Eye (tissue), 1 donor: Measurements from ENCODE around the gene CPA5.

Experiments
- DNase-seq: peaks from one replicate; pipeline ENCODE4 v3.0.0-alpha.2; 2015

The CPA5 gene

DNA sequence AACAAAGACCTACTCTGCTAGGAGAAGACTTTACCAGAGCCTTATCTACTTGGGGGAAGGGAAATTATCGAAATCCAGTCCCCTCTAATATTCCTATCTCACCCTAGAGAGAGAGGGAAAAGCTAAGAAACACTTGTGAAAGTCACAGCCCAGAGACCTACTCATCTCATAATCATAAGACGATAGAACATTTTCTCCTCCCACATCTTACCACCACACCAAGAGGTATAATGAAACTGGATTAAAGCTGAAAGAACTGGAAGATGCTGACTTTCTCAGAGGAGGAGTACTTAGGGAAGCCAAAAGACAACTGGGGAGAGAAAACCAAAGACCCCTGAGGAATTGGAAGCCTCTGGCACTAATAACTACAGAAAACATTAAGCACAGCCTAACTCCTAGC is 10.8 kb upstream of the CPA5 start:
- no peak for DNase-seq

DNA sequence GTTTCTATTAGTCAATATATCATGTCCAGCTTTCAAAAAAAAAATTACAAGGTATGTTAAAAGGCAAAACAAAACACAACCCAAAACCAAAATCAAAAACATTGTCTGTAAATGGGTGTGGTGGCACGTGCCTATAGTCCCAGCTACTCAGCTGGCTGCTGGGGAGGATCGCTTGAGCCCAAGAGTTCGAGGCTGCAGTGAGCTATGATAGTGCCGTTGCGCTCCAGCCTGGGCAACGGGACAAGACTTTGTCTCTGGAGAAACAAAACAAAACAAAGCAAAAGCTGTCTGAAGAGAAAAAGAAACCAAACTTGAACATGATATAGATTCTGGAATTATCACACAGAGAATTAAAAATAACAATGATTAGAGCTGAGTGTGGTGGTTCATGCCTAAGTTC is 10.3 kb upstream of the CPA5 start:
- no peak for DNase-seq

DNA sequence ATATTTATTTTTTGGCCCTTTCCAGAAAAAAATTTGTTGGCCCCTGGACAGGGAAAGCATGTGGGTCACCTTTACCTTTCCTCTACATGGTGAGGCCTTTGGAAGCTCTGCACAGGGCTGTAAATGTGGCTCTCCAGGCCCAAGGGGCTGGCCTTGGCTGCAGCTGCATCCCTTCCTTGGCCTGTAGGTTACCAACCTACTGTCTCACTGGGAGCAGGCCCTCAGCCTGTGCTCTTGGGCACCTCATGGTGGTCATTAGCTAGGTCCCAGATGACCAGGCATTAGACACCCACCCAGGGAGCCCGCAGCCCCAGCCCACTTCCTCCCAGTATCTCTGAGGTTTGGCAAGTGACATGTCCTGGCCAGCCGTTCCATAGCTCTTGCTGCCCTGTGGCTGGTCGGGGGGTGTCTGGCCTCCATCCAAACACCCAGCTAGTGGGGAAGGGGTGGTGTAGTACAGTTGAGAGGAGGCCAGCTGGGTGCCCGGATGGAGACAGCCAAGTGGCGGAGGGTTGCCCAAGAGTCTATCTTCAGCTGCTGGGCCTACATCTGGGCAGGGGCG is 7.1 kb upstream of the CPA5 start:
- no peak for DNase-seq

DNA sequence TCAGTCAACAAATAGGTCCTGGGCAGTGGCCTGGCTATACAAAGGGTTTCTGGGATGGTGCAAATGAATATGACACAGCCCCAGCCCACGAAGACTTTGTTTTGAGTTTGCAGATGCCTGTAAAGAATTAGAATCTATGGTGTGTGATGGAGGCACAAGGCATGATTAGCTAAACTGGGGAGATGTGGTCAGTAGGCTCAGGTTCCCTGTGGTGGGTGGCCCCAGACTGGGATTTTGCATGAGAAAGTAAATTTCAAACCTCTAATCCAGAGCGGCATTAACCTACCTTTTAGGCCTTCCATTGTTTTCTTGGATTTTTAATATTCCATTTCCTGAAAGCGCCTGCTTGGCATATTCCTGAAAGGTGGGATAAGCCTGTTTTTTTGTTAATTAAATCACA is 6.4 kb upstream of the CPA5 start:
- DNase-seq: no peak

DNA sequence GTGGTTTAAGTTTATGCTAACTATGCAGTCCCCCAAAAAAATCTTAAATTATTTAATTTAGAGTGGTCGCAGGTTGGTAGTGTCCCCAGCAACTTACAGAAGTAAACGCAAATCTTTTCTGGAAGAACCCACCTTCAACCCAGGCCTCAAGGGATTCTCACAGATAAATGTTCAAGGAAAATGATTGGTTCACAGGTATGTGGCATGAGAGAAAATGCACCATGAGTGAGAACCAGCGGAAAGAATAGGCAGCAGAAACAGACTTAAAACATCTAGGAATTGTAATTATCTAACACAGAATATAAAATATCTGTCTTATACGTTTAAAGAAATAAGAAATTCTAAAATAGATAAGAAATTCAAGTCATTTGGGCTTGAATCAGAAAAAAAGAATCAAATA is 2.7 kb upstream of the CPA5 start:
- DNase-seq: no peak

DNA sequence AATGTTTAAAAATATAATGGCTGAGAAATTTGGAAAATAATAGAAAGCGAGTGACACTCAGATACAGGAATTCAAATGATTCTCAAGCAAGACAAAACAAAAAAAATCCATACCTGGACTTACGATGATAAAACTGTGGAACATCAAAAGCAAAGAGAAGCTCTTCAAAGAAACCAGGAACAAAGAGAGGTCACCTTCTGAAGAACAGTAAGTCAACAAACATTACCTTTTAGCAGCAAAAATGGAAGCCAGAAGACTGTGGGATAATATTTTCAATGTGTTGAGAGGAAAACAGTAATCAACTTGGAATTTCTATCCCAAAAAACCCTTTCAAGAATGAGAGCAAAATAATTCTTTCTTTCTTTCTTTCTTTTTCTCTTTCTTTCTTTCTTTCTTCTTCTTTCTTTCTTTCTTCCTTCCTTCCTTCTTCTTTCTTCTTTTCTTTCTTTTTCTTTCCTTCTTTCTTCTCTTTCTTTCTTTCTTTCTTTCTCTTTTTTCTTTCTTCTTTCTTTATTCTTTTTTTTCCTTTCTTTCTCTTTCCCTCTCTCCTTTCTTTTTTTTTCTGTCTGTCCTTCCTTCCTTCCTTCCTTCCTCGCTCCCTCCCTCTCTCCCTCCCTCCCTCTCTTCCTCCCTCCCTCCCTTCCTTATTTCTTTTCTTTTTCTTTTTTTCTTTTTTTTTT is 1.8 kb upstream of the CPA5 start:
- DNase-seq: no peak

DNA sequence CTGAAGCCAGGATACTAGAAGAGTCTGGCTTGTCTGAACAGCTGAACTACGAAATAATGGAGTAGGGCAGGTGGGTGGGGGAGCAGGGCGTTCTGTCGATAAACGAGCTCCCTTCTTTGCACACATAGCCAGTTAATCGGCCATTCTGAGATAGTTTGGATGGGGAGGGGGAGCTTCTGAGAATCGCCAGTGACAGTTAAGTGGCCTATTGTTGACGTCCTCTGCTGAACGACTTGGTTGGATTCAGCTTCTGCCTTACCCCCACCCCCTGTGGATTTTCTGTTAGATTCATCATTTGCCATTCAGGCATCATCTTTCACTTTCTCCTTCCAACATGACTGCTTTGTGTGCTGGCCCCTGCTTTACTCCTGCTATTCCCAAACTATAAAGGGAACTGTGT is 520 bp downstream of the CPA5 start:
- peak; percentile 97 for DNase-seq

DNA sequence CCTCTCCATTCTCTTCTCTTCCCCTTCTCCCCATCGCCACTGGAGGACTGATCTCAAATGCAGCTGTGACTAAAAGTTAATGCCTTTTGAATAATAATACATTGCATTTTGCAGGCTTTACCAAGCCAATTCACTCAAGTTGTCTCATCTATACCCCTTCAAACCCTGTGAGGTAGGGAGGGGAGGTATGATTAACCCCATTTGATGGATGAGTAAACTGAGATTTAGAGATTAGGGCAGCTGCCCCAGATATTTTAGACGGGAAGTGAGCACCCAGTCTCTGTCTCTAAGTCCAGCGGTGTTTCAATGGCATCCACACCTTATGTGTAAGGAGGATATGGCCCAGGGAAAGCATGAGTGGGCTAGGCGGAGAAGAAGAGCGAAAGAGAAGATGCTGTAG is 1.1 kb downstream of the CPA5 start:
- DNase-seq: no peak

DNA sequence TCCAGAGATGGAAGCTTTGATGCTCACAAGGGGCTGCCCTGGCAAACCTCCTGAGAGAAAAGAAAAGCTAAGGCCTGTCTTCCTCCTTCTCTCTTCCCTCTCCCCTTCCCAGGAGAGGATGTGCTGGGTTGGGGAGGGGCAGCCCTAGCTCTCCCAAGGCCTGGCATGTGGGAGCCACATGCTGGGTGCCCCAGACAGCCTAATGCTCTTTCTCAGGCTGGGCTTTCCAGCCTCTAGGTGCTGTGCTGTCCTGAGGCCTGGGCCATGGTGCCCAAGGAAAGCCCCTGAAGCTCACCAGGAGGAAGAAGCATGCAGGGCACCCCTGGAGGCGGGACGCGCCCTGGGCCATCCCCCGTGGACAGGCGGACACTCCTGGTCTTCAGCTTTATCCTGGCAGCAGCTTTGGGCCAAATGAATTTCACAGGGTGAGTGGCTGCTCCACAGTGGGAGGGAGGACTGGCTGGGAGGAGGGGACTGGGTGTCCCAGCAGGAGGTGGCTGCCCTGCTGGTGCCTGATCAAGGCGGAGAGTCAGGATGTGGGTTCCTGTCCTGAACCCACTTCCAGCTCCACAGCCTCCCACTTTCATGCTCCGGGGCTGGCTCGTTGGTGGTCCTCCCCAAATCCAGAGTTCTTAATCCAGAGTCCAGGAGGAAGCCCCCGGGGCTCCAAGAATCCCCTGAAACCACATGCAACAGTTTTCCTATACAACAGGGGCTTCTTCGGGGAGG is 1.7 kb downstream of the CPA5 start:
- DNase-seq: peak; percentile 30

DNA sequence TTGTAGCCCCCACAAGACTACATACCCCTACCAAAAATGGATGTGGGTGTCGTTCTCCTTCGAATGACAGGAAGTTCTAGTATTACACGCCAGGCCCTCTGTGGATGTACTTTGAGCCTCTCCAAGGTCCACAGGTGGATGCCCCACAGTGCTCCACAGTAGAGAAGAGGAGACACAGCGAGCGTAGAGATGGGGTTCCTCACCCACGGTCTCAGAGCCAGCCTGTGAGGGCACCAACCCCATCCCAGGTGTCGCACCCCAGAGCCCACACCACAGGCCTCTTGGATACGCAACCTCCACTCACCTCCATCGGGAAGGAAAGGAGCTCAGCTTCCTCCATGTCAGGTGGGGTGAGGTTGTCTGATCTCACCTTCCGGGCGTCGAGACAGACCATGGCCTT is 2.3 kb downstream of the CPA5 start:
- DNase-seq: no peak

DNA sequence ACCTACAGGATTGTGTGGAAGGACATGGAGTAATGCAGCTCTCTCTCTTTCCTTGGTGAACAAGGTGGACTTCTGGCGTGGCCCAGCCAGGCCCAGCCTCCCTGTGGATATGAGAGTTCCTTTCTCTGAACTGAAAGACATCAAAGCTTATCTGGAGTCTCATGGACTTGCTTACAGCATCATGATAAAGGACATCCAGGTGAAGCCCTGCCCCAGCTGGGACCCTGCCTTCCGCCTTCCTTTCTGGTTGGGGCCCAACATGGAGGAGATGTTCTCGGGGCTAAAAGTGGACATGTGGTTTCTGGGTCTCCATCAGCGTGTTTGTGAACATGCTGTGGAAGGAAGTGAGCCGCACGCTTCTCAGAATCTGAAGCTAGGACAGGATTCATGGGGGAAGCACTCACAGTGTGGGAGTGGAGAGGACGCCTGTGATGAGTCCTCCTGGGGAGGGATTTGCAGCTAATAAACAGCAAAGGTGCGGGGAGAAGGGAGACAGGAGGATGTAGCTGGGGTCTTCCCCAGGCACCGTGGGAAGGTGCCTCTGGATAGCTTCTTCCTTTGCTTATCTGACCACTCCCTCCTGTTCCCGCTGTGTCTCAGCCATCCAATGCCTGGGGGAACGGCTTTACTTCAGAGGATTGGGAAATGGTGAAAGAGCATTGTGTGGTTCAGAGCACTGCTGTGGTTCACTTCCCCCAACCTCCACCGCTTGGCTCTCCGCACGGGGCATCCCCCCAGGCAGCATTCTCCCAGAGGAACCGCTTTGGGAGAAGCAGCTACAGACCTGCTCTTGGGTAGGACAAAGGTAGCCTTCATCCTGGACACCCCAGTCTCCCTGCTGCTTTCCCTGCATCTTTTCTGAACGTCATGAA is 5.5 kb downstream of the CPA5 start:
- DNase-seq: peak; percentile 64

DNA sequence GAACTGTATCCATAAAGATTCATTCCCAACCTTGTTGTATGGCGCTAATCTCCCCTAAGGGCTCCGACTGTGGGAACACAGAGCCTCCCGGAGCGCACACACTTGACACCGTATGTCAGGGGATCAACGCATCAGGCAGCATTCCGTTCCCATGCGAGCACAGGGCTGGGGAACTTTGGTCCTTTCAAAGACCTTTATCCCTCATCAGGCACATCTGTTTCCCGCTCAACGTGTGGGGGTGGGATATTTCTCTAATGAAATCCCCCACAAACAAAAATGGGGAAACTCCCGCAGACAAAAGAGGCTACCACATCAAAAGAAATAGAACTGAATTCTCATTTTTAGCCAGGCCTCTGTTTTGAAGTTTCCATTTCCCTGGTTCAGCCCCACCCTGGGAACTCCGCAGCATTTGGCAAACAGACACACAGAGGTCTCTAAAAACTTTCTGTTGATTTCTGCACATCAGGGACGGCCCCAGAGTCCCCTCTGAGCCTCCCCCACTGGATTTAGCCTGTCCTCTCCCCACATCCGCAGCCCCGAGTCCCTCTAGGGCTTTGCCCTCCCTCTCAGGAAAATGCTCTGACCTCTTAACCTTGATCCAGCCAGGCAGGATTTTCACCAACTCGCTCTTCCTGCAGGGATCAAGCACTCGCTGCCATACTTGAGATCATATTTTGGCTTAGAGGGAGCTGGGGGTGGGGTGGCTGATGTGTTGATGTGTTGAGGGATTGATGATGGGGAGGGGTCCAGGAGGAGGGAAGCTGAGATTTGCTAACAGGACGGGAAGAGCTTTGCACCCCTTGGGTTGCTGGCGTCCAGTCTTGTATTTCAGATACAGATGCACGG is 6.6 kb downstream of the CPA5 start:
- DNase-seq: peak; percentile 85

DNA sequence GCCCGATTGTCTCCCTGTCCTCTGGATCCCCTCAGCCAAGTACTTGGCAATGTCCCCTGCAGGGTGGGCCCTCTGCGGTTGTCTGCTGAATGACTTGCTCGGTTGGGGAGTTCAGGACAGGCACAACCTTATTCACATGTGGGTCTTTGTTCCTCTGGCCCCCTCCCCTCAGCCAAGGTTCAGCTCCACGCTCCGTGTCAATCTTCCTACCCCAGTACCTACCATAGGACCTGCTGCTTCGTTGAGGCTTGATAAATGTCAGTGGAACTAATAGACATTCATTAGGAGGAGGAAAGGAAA is 7.1 kb downstream of the CPA5 start:
- DNase-seq: peak; percentile 87

DNA sequence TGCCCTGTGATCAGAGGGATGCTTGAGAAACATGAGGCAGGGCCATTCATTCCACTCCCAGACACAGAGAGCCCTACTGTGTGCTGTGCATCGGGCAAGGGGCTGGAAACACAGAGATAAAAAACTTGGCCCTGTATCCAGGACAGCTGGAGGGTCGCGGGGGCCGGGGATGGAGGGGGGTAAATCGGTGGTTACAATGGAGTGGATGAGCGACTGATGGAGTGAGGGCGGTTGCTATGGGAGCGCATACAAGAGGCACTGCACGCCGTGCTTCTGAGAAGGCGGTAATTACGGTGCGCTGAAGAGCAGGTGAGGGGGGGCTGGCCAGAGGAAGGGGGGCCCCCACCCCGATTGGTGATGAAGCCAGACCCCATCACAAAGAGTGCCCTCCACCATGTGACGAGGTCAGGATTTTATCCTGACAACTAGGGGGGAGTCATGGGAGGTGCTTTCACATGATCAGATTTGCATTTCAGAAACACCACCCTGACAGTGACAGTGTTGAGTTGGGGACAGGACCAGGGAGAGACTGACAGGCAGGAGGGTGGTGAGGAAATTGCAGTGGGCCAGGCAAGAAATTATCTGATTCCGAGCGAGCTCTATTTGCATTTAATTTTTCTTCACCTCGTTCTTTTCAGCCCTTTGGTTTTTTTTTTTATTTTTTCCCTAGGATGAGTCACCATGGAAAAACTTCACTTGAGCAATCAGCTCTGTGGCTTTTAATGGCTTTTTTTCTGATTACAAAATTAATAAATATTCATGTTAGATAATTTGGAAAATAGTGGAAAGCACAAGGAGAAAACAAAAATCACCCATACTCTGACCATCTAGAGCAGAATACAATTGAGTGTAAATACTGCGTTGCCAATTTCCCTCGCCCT is 7.8 kb downstream of the CPA5 start:
- DNase-seq: no peak

DNA sequence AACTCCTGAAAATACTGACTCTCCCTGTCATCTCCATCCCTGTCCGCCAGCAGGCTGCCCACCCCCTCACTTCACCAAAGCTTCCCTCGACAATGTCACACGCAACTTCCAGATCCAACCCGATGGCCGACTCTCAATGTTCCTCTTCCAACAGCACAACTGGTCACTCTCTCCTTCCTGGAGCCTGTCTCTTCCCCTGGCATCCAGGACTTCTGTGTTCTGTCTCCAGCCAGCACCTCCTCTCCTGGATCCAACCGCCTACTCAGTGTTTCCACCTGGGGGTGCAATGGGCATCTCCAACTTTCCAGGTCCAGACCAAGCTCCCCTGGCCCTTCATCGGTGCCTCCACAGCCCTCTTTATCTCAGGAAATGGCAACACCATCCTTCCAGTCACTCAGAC is 8.6 kb downstream of the CPA5 start:
- DNase-seq: no peak

DNA sequence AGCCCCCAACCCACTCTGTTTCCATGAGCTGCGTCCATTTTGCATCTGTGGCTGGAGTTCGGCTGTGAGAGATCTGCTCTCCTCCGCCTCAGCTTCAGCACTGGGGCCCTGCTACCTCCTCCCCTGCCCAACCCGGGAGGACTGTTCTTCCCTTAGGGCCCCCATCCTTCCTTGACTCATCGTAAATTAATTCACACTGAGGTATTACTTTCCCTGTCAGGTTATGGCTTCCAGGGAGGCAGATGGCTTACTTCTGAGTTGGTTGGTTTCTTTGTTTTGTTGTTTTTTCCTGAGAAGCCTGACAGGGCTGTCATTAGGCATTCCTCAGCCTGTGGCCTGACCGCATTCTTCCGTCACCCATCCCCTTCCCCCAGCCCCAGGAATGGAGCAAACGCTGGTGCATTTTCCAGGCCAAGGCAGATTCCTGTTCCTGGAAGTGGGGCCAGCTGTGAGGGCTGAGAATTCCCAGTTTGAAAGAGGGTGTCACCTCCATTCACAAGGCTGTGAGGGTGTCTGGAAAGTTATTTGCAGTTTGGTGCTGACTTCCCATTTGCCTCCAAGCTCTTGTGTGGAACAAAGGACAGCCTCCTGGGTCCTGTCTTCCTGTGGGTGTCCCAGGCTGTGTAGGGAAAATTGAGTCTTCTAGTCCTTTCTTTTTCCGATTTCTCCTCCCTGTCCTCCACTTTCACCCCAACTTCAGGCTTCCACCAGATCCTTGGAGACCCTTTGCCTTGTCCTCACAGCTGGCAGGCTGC is 11.7 kb downstream of the CPA5 start:
- peak; percentile 94 for DNase-seq

DNA sequence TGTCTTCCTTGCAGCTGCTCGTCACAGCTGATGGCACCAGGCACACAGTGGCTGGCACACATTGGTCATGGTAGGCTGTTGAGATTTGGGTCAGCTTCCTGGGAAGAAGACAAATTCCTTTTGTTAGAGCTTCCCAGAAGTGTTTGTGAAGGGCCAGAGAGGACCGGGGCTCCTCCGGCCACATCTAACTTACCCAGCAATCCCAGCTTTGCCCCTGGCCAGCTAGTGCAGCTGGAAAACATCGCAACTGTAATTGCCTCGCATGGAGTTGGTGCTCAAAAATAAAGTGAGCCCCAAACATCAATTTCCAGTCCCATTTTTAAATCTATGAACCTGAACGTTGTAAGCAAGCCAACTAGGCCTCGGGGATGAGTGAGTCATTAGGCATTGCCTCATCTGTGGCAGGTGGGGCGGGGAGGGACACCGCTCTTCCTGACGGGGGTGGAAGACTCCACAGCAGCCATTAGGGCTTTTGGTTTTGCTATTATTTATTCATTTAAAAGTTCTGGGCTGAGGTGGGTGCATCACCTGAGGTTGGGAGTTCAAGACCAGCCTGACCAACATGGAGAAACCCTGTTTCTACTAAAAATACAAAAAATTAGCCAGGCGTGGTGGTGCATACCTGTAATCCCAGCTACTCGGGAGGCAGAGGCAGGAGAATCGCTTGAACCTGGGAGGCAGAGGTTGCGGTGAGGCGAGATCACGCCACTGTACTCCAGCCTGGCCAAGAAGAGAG is 12.4 kb downstream of the CPA5 start:
- no peak for DNase-seq

DNA sequence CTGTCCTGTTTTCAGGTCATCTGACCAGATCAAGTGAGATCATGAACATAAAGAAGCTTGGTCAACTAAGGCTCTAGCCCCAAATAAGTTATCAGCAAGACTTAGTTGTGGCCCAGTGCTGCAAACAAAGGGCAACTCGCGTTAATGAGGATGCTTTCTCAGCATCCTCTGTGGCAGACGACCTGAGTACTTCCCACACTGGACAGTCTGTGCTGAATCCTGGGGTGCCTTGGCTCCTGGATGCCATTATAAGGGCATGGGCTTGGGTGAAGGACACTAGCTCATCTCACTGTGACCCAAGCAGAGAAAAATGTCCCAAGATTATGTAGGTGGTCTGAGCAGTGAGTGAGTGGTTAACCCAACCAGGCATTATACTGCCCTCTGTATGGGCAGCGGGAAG is 13.9 kb downstream of the CPA5 start:
- no peak for DNase-seq

DNA sequence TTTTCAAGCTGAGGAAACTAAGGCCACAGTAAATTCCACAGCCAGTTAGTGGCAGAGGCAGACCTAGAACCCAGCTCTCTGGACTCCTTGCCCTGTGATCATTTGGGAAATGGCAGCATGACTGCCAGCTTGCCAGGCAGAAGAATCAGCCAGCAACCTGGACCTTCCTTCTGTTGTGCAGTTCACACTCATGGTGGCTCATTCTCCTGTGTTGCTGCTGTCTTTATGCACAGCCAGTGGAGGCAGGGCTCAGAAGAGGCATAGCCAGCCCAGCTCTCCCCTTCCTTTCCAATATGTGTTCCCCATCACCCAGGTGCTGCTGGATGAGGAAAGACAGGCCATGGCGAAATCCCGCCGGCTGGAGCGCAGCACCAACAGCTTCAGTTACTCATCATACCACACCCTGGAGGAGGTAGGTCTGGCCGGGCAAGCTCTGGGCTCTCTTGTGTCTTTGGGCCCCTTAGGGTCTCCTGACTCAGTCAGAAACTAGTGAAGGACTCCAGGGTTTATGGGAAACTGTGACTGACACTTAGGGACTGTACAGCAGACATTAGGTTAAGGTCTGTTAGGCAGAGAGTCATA is 14.8 kb downstream of the CPA5 start:
- no peak for DNase-seq

DNA sequence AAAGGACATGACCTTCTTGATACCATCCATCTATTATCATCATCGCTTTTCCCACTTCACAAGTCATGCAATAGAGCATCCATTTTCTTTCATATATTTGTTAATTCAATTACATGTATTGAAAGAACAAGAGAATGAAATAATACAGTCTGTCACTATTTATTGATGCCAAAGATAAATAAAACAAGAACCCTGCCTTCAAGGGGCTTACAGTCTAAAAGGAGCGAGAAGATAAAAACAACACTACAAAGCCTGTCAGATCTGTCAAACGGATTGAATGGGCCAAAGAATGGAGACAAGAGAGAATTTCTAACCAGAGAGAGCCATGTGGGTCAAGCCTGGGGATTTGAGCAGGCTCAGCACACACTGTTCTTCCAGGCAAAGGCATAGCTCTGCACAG is 15.9 kb downstream of the CPA5 start:
- no peak for DNase-seq
